Parathyroid adenoma (tissue), 2 donors: Measurements from ENCODE around the gene ANGPTL7.
A peak's percentile ranks its signal among the peaks of the same experiment; 100 is the strongest.

ENCODE experiments used
- H2AFZ ChIP-seq: fragments of 300-600 bp; sonication (generic); one replicate; pipeline ENCODE4 v1.7.0; 2017; ENCODE audit warnings: antibody characterized with exemption, mild to moderate bottlenecking
- H3K27ac ChIP-seq: fragments of 300-600 bp; sonication (generic); one replicate; pipeline ENCODE4 v1.7.0; 2017
- H3K27me3 ChIP-seq: fragments of 300-600 bp; sonication (generic); one replicate; pipeline ENCODE4 v1.7.0; 2017; ENCODE audit warnings: low read length; ENCODE audit not compliant: control insufficient read depth, insufficient read depth
- H3K36me3 ChIP-seq: fragments of 300-600 bp; sonication (generic); one replicate; pipeline ENCODE4 v1.7.0; 2017; ENCODE audit warnings: low read length; ENCODE audit not compliant: control insufficient read depth, insufficient read depth
- H3K4me1 ChIP-seq: fragments of 300-600 bp; sonication (generic); one replicate; pipeline ENCODE4 v1.7.0; 2017; ENCODE audit warnings: control low read depth
- H3K4me2 ChIP-seq: fragments of 300-600 bp; sonication (generic); one replicate; pipeline ENCODE4 v1.7.0; 2017; ENCODE audit warnings: low read length
- H3K4me3 ChIP-seq: fragments of 300-600 bp; sonication (generic); one replicate; pipeline ENCODE4 v1.7.0; 2017; ENCODE audit warnings: low read depth, low read length
- H3K79me2 ChIP-seq: fragments of 300-600 bp; sonication (generic); one replicate; pipeline ENCODE4 v1.7.0; 2017; ENCODE audit warnings: control low read depth
- H3K9ac ChIP-seq: fragments of 300-600 bp; sonication (generic); one replicate; pipeline ENCODE4 v1.7.0; 2017; ENCODE audit warnings: mild to moderate bottlenecking
- H3K9me3 ChIP-seq: fragments of 300-600 bp; sonication (generic); one replicate; pipeline ENCODE4 v1.7.0; 2017; ENCODE audit warnings: low read length; ENCODE audit not compliant: control insufficient read depth
- TF ChIP-seq, protein P1 (sequence below): fragments of 300-600 bp; sonication (generic); IDR thresholded peaks from one replicate; pipeline ENCODE4 v1.7.0; 2017; ENCODE audit warnings: antibody characterized with exemption, mild to moderate bottlenecking
- donor health status: primary hyperparathyroidism.

Gene ANGPTL7

GRCh38 chr1:11188381-11188780, 774 bp upstream of the ANGPTL7 start:
- H2AFZ ChIP-seq, result peak overlapping the region; percentile 59
- peak overlapping the region; percentile 79 for H3K27ac ChIP-seq
- peaks cover 6% of the 10 kb centered on the region for H3K4me1 ChIP-seq
- TF ChIP-seq, protein P1, sequence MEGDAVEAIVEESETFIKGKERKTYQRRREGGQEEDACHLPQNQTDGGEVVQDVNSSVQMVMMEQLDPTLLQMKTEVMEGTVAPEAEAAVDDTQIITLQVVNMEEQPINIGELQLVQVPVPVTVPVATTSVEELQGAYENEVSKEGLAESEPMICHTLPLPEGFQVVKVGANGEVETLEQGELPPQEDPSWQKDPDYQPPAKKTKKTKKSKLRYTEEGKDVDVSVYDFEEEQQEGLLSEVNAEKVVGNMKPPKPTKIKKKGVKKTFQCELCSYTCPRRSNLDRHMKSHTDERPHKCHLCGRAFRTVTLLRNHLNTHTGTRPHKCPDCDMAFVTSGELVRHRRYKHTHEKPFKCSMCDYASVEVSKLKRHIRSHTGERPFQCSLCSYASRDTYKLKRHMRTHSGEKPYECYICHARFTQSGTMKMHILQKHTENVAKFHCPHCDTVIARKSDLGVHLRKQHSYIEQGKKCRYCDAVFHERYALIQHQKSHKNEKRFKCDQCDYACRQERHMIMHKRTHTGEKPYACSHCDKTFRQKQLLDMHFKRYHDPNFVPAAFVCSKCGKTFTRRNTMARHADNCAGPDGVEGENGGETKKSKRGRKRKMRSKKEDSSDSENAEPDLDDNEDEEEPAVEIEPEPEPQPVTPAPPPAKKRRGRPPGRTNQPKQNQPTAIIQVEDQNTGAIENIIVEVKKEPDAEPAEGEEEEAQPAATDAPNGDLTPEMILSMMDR, result no peak
- H3K9me3 ChIP-seq, result no peaks in the 10 kb centered on the region
- H3K27me3 ChIP-seq, result no peaks in the 10 kb centered on the region
- H3K4me2 ChIP-seq, result no peak overlapping the region
- no peaks in the 10 kb centered on the region for H3K79me2 ChIP-seq
- H3K9ac ChIP-seq, result no peak overlapping the region
- H3K4me3 ChIP-seq, result no peak overlapping the region
- no peaks in the 10 kb centered on the region for H3K36me3 ChIP-seq

DNA sequence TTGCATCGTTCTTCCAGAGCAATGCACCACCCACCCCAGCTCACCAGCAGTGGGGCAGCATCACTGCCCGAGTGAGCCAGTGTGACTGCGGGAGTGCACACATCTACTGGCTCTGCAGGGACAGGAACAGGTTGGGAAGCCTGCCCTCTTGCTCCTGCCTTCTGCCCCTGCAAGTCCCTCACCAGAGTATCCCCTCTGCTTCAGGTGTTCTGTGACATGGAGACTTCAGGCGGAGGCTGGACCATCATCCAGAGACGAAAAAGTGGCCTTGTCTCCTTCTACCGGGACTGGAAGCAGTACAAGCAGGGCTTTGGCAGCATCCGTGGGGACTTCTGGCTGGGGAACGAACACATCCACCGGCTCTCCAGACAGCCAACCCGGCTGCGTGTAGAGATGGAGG, 4.2 kb downstream of the ANGPTL7 start:
- H3K36me3 ChIP-seq, result no peaks in the 10 kb centered on the region

GRCh38 chr1:11194407-11195176, 5.4 kb downstream of the ANGPTL7 start:
- Histone ChIP-seq H3K9me3 (no peaks in the 10 kb centered on the region), H3K9ac (no peak overlapping the region), H3K79me2 (no peaks in the 10 kb centered on the region), H3K27me3 (no peaks in the 10 kb centered on the region), H3K4me2 (no peak overlapping the region), H3K27ac (peak overlapping the region; percentile 21), H3K36me3 (no peaks in the 10 kb centered on the region), H3K4me1 (peaks cover 12% of the 10 kb centered on the region), H3K4me3 (no peak overlapping the region), H2AFZ (no peak overlapping the region)
- TF ChIP-seq, protein P1, result no peak

More for the DNA sequence above, 4.2 kb downstream of the ANGPTL7 start:
- peaks cover 9% of the 10 kb centered on the region for H3K4me1 ChIP-seq
- no peaks in the 10 kb centered on the region for H3K27me3 ChIP-seq
- TF ChIP-seq, protein P1, result no peak
- no peaks in the 10 kb centered on the region for H3K9me3 ChIP-seq
- no peak overlapping the region for H2AFZ ChIP-seq
- no peak overlapping the region for H3K4me3 ChIP-seq
- no peak overlapping the region for H3K4me2 ChIP-seq
- no peak overlapping the region for H3K9ac ChIP-seq
- no peak overlapping the region for H3K27ac ChIP-seq
- no peaks in the 10 kb centered on the region for H3K79me2 ChIP-seq

DNA sequence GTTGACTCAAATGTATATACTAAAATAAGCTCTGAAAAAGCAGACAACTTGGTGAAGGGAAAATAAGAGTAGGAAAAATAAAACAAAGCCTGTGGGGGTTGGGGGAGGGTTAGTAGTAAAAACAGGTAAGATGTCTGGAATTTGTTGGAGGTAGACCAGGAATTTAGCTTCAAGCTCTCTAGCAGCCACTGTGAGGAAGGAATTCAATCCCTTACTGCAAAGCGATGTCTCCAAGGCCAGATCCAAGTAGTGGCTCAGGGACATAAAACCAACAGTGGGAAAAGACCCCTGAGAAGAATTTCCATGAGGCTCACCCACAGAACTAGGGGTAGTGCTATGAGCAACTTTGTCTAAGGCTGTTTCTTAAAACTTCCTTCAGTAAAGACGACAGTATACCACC, 7.8 kb downstream of the ANGPTL7 start:
- TF ChIP-seq, protein P1, result no peak
- H3K27ac ChIP-seq, result no peak overlapping the region
- no peak overlapping the region for H3K4me2 ChIP-seq
- no peak overlapping the region for H2AFZ ChIP-seq
- no peaks in the 10 kb centered on the region for H3K36me3 ChIP-seq
- H3K9ac ChIP-seq, result no peak overlapping the region
- no peaks in the 10 kb centered on the region for H3K79me2 ChIP-seq
- peaks cover 12% of the 10 kb centered on the region for H3K4me1 ChIP-seq
- H3K9me3 ChIP-seq, result no peaks in the 10 kb centered on the region
- no peaks in the 10 kb centered on the region for H3K27me3 ChIP-seq
- H3K4me3 ChIP-seq, result no peak overlapping the region

- Histone ChIP-seq H2AFZ (no peak overlapping the region), H3K9me3 (no peaks in the 10 kb centered on the region), H3K27ac (no peak overlapping the region), H3K36me3 (no peaks in the 10 kb centered on the region), H3K9ac (no peak overlapping the region), H3K4me1 (peaks cover 12% of the 10 kb centered on the region), H3K79me2 (no peaks in the 10 kb centered on the region), H3K4me3 (no peak overlapping the region), H3K27me3 (no peaks in the 10 kb centered on the region), H3K4me2 (no peak overlapping the region)
- TF ChIP-seq, protein P1, result no peak
These were observed 8.2 kb downstream of the ANGPTL7 start for GRCh38 chr1:11197359-11197758.
